Measurements from ENCODE around the gene CES2. TPM values are rescaled to one million over a fixed set of nuclear protein-coding genes. Genes with fewer than 3 reads are reported as not detected.

The CES2 gene
- polyA plus RNA-seq, 1 of the 3 experiments (the other 2 are of a cell fraction) = 33.1 TPM

DNA sequence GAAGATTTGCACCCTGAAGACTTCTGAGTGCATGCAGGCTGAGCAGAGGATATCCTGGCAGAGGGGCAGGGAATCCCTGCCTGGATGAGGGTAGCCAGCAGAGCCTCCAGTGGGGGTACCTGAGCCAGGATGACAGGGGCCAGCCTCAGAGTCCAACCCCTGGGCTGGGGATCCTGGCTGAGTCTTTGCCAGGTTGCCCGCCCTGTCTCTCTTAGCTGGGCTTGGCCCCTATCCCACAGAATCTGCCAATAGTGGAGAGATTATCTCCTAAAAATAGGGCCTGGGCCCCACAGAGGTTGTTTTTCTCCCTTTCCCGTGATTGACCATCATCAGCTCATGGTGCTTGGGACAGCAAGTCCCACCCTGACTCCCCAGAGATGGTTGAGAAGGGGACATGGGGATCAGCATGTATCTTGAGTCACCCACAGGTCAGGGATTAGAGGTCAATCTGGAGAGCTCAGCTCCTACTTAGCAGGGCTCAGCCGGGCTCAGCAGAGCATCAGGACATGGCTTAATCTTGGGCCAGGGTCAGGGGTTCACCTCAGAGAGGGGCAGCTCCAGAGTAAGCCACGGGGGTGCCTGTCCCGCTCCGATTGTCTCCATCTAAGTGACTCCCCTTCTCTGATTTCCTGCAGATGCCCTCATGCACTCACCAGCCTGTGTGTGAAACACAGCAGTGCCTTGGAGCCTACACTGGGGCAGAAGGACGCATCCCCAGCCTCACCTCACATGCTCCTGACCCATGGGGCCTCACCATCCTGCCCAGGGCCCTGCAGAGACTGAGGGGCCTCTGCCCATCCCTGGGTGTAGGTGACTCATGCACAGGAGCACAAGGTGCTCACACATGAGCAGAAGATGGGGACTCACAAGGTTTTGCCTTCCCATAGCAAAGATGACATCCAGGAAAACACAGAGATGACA lies 28.1 kb upstream of the CES2 start:
- ChIA-PET POLR2A (no interaction called here), CTCF (interaction anchor here (0.8 to 4.9 kb wide), 4 partner anchors 11 to 76 kb away, joined by 3 to 41 read pairs (median 3); partner anchors contain the start of genes CDH16 and NAE1)
- Histone ChIP-seq H3K9ac (no peak overlapping the region), H3K9me3 (no peaks in the 10 kb centered on the region), H3K4me3 (ENCODE audit: low read depth in 2 of 2, low read length in 1 of 2) (no peak overlapping the region), H3K79me2 (ENCODE audit: insufficient read depth) (no peaks in the 10 kb centered on the region), H3K9me2 (no peaks in the 10 kb centered on the region), H3F3A (replicated peaks; ENCODE audit: insufficient read depth) (no peaks in the 10 kb centered on the region), H3K27me3 (ENCODE audit: insufficient read depth) (no peaks in the 10 kb centered on the region), H3K36me3 (replicated peaks in 1 of 2; ENCODE audit: control insufficient read depth in 1 of 2, insufficient read depth in 2 of 2, low read length in 1 of 2) (no peaks in the 10 kb centered on the region), H3K4me2 (no peak overlapping the region), H4K20me1 (ENCODE audit: insufficient read depth) (no peaks in the 10 kb centered on the region), H3K27ac (ENCODE audit: low read depth in 2 of 2, low read length in 1 of 2) (no peak overlapping the region), H3K4me1 (ENCODE audit: control insufficient read depth in 1 of 2, insufficient read depth in 2 of 2, low read depth in 1 of 2, low read length in 1 of 2) (no peaks in the 10 kb centered on the region; a peak in 1 of 4 replicates), H2AFZ (ENCODE audit: low read depth) (no peak overlapping the region)
- 58% methylated on average over 5 of the region's 7 CpGs for WGBS (ENCODE audit: low lambda C conversion rate)
- DNase-seq = peak; percentile 7
- no peak for TF ChIP-seq JUND (IDR thresholded peaks at IDR 0.05)
- no peak for TF ChIP-seq RFX5 (IDR thresholded peaks at IDR 0.05; ENCODE audit: low read length)
- TF ChIP-seq NRF1 (IDR thresholded peaks at IDR 0.05; ENCODE audit: low read depth, low read length) = no peak

DNA sequence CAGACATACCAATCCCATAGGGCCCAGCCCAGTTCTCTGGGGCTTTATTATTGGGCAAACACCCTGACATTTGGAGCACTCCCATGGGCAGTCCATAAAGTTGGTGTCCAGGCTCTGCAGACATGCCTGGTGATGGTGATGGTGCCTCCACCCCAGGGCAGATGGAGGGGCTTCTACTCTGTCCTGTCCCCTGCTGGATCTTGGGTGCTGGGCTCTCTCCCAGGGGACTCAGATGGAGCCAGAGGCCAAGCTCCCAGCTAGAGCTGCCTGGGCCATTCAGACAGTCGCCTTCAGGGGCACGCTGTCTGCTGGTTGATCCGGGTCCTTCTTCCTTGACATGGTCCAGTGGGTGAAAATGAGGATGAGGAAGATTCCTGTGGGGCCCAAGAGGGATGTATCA lies 27.2 kb upstream of the CES2 start:
- ChIA-PET POLR2A (no interaction called here), CTCF (interaction anchor here (3.0 to 5.7 kb wide), 2 partner anchors 11 to 12 kb away, joined by 13 to 40 read pairs; partner anchors contain the start of gene CDH16)
- H3K9me3 ChIP-seq = no peaks in the 10 kb centered on the region
- H3K4me2 ChIP-seq = no peak overlapping the region
- H3K27me3 ChIP-seq (ENCODE audit: insufficient read depth) = no peaks in the 10 kb centered on the region
- H3K4me3 ChIP-seq (ENCODE audit: low read depth in 2 of 2, low read length in 1 of 2) = no peak overlapping the region
- 0% methylated on average over 1 of the region's 3 CpGs for WGBS (ENCODE audit: low lambda C conversion rate)
- no peak overlapping the region for H3K27ac ChIP-seq (ENCODE audit: low read depth in 2 of 2, low read length in 1 of 2)
- H4K20me1 ChIP-seq (ENCODE audit: insufficient read depth) = no peaks in the 10 kb centered on the region
- no peaks in the 10 kb centered on the region for H3F3A ChIP-seq (replicated peaks; ENCODE audit: insufficient read depth)
- no peak overlapping the region for H2AFZ ChIP-seq (ENCODE audit: low read depth)
- H3K79me2 ChIP-seq (ENCODE audit: insufficient read depth) = no peaks in the 10 kb centered on the region
- no peak overlapping the region for H3K9ac ChIP-seq
- H3K4me1 ChIP-seq (ENCODE audit: control insufficient read depth in 1 of 2, insufficient read depth in 2 of 2, low read depth in 1 of 2, low read length in 1 of 2) = no peaks in the 10 kb centered on the region; a peak in 1 of 4 replicates
- no peaks in the 10 kb centered on the region for H3K9me2 ChIP-seq
- H3K36me3 ChIP-seq (replicated peaks in 1 of 2; ENCODE audit: control insufficient read depth in 1 of 2, insufficient read depth in 2 of 2, low read length in 1 of 2) = no peaks in the 10 kb centered on the region
- TF ChIP-seq SIN3A (IDR thresholded peaks at IDR 0.05; ENCODE audit: borderline replicate concordance, low read depth, low read length) = no peak
- TF ChIP-seq, protein P1, sequence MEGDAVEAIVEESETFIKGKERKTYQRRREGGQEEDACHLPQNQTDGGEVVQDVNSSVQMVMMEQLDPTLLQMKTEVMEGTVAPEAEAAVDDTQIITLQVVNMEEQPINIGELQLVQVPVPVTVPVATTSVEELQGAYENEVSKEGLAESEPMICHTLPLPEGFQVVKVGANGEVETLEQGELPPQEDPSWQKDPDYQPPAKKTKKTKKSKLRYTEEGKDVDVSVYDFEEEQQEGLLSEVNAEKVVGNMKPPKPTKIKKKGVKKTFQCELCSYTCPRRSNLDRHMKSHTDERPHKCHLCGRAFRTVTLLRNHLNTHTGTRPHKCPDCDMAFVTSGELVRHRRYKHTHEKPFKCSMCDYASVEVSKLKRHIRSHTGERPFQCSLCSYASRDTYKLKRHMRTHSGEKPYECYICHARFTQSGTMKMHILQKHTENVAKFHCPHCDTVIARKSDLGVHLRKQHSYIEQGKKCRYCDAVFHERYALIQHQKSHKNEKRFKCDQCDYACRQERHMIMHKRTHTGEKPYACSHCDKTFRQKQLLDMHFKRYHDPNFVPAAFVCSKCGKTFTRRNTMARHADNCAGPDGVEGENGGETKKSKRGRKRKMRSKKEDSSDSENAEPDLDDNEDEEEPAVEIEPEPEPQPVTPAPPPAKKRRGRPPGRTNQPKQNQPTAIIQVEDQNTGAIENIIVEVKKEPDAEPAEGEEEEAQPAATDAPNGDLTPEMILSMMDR (IDR thresholded peaks at IDR 0.05) = no peak
- TF ChIP-seq, protein P2, sequence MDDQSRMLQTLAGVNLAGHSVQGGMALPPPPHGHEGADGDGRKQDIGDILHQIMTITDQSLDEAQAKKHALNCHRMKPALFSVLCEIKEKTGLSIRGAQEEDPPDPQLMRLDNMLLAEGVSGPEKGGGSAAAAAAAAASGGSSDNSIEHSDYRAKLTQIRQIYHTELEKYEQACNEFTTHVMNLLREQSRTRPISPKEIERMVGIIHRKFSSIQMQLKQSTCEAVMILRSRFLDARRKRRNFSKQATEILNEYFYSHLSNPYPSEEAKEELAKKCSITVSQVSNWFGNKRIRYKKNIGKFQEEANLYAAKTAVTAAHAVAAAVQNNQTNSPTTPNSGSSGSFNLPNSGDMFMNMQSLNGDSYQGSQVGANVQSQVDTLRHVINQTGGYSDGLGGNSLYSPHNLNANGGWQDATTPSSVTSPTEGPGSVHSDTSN (IDR thresholded peaks at IDR 0.05) = no peak
- TF ChIP-seq GATA2 (CRISPR knock-in tag; IDR thresholded peaks at IDR 0.05) = no peak
- no peak for TF ChIP-seq SMC3 (IDR thresholded peaks at IDR 0.05; ENCODE audit: low read depth, low read length)
- TF ChIP-seq, protein P3, sequence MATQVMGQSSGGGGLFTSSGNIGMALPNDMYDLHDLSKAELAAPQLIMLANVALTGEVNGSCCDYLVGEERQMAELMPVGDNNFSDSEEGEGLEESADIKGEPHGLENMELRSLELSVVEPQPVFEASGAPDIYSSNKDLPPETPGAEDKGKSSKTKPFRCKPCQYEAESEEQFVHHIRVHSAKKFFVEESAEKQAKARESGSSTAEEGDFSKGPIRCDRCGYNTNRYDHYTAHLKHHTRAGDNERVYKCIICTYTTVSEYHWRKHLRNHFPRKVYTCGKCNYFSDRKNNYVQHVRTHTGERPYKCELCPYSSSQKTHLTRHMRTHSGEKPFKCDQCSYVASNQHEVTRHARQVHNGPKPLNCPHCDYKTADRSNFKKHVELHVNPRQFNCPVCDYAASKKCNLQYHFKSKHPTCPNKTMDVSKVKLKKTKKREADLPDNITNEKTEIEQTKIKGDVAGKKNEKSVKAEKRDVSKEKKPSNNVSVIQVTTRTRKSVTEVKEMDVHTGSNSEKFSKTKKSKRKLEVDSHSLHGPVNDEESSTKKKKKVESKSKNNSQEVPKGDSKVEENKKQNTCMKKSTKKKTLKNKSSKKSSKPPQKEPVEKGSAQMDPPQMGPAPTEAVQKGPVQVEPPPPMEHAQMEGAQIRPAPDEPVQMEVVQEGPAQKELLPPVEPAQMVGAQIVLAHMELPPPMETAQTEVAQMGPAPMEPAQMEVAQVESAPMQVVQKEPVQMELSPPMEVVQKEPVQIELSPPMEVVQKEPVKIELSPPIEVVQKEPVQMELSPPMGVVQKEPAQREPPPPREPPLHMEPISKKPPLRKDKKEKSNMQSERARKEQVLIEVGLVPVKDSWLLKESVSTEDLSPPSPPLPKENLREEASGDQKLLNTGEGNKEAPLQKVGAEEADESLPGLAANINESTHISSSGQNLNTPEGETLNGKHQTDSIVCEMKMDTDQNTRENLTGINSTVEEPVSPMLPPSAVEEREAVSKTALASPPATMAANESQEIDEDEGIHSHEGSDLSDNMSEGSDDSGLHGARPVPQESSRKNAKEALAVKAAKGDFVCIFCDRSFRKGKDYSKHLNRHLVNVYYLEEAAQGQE (IDR thresholded peaks at IDR 0.05; ENCODE audit: low read depth, low read length) = no peak
- no peak for TF ChIP-seq NFIC (IDR thresholded peaks at IDR 0.05; ENCODE audit: borderline replicate concordance)
- TF ChIP-seq EP300 (IDR thresholded peaks at IDR 0.05; ENCODE audit: borderline replicate concordance in 1 of 2, low read depth in 1 of 2, low read length in 1 of 2) = no peak
- TF ChIP-seq GABPA (IDR thresholded peaks at IDR 0.05; ENCODE audit: low read depth) = no peak
- TF ChIP-seq, protein P4, sequence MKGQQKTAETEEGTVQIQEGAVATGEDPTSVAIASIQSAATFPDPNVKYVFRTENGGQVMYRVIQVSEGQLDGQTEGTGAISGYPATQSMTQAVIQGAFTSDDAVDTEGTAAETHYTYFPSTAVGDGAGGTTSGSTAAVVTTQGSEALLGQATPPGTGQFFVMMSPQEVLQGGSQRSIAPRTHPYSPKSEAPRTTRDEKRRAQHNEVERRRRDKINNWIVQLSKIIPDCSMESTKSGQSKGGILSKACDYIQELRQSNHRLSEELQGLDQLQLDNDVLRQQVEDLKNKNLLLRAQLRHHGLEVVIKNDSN (IDR thresholded peaks at IDR 0.05; ENCODE audit: borderline replicate concordance, low read depth) = no peak
- DNase-seq = peak; percentile 4

Measured in SK-N-SH (cell line).